GM21381 (cell line): ENCODE measurements around the gene SUGCT.
"Not testable (repeated sequence)": the region's sequence is repeated elsewhere in the genome, so short reads cannot be mapped to it uniquely, and the experiment has no call there.

Source experiments
- ATAC-seq: cut with Tn5 transposase; IDR thresholded peaks from one replicate; pipeline ENCODE4 v1.9.1; 2021; ENCODE audit warnings: mild to moderate bottlenecking, moderate library complexity; ENCODE audit not compliant: unreplicated experiment

Gene SUGCT

GRCh38 chr7:40551685-40552576, 417.1 kb downstream of the SUGCT start:
- peak; percentile 77 for ATAC-seq

GRCh38 chr7:40560672-40561071, 425.9 kb downstream of the SUGCT start:
- ATAC-seq: no peak

- ATAC-seq: no peak
These were observed 432.1 kb downstream of the SUGCT start for GRCh38 chr7:40566879-40567278.

- no peak for ATAC-seq
These were observed 434.5 kb downstream of the SUGCT start for GRCh38 chr7:40569326-40569725.

GRCh38 chr7:40570223-40570622, 435.4 kb downstream of the SUGCT start:
- ATAC-seq: no peak

GRCh38 chr7:40571796-40572195, 437.0 kb downstream of the SUGCT start:
- ATAC-seq: no peak

GRCh38 chr7:40572810-40573465, 438.1 kb downstream of the SUGCT start:
- ATAC-seq: no peak

- ATAC-seq: no peak
These were observed 444.6 kb downstream of the SUGCT start for GRCh38 chr7:40579401-40579800.

GRCh38 chr7:40580776-40581175, 446.0 kb downstream of the SUGCT start:
- ATAC-seq: no peak

GRCh38 chr7:40582539-40582938, 447.7 kb downstream of the SUGCT start:
- ATAC-seq: no peak

GRCh38 chr7:40583667-40584444, 449.1 kb downstream of the SUGCT start:
- no peak for ATAC-seq

- ATAC-seq: no peak
These were observed 450.0 kb downstream of the SUGCT start for GRCh38 chr7:40584667-40585433.

- no peak for ATAC-seq
These were observed 451.4 kb downstream of the SUGCT start for GRCh38 chr7:40586197-40586596.

- no peak for ATAC-seq
These were observed 452.6 kb downstream of the SUGCT start for GRCh38 chr7:40587419-40587818.

GRCh38 chr7:40595129-40595528, 460.3 kb downstream of the SUGCT start:
- no peak for ATAC-seq

GRCh38 chr7:40595832-40596231, 461.0 kb downstream of the SUGCT start:
- ATAC-seq: no peak

- ATAC-seq: no peak
These were observed 462.7 kb downstream of the SUGCT start for GRCh38 chr7:40597517-40597916.

GRCh38 chr7:40598915-40599314, 464.1 kb downstream of the SUGCT start:
- no peak for ATAC-seq

GRCh38 chr7:40599836-40600235, 465.0 kb downstream of the SUGCT start:
- ATAC-seq: no peak

GRCh38 chr7:40602351-40602750, 467.5 kb downstream of the SUGCT start:
- not testable (repeated sequence) for ATAC-seq
